Neural cell (in vitro differentiated cells): ENCODE results near the gene NLRC3. TPM values are rescaled to one million over a fixed set of nuclear protein-coding genes. Genes with fewer than 3 reads are reported as not detected.

ENCODE experiments used
- H2AFZ ChIP-seq: fragments of 200-600, 300-800 bp; sonication (generic), shearing (Covaris generic); 2 replicates; pipeline ENCODE4 v1.6.0; 2014; ENCODE audit warnings: low read depth, mild to moderate bottlenecking, antibody characterized with exemption, low read length, moderate library complexity
- H3F3A ChIP-seq: fragments of 200-600 bp; shearing (Covaris generic); 2 replicates; pipeline ENCODE4 v1.6.1; 2016; ENCODE audit warnings: mild to moderate bottlenecking, moderate library complexity, mixed read lengths, antibody characterized with exemption, low read length; ENCODE audit not compliant: insufficient read depth, poor library complexity, severe bottlenecking
- H3K27ac ChIP-seq: fragments of 200-600, 300-800 bp; sonication (generic), shearing (Covaris generic); 2 replicates; pipeline ENCODE4 v1.5.1; 2014; ENCODE audit warnings: mild to moderate bottlenecking, low read length, moderate library complexity
- H3K27me3 ChIP-seq: fragments of 300-800, 200-600 bp; sonication (generic), shearing (Covaris generic); 2 replicates; pipeline ENCODE4 v1.6.0; 2014; ENCODE audit warnings: mild to moderate bottlenecking, low read depth, low read length, moderate library complexity; ENCODE audit not compliant: insufficient read depth
- H3K36me3 ChIP-seq: fragments of 300-800, 200-600 bp; sonication (generic), shearing (Covaris generic); 2 replicates; pipeline ENCODE4 v1.5.1; 2014; ENCODE audit warnings: mild to moderate bottlenecking, antibody characterized with exemption, low read length, moderate library complexity; ENCODE audit not compliant: insufficient read depth
- H3K4me2 ChIP-seq: fragments of 300-800, 200-600 bp; sonication (generic), shearing (Covaris generic); 2 replicates; pipeline ENCODE4 v1.6.0; 2014; ENCODE audit warnings: mild to moderate bottlenecking, low read length
- H3K4me3 ChIP-seq: fragments of 300-800, 200-600 bp; sonication (generic), shearing (Covaris generic); 2 replicates; pipeline ENCODE4 v1.5.1; 2014; ENCODE audit warnings: mild to moderate bottlenecking, low read length, moderate library complexity
- H3K79me2 ChIP-seq: fragments of 200-600 bp; shearing (Covaris generic); replicated peaks from 2 replicates; pipeline ENCODE4 v1.6.0; 2014; ENCODE audit warnings: mild to moderate bottlenecking, low read length, moderate library complexity; ENCODE audit not compliant: insufficient read depth
- H3K9ac ChIP-seq: fragments of 300-800, 200-600 bp; sonication (generic), shearing (Covaris generic); 2 replicates; pipeline ENCODE4 v1.6.1; 2016; ENCODE audit warnings: mild to moderate bottlenecking, low read length, mixed read lengths
- H3K9me2 ChIP-seq: fragments of 200-600 bp; shearing (Covaris generic); 2 replicates; pipeline ENCODE4 v1.6.1; 2016; ENCODE audit warnings: mild to moderate bottlenecking, low read length, mixed read lengths; ENCODE audit not compliant: insufficient read depth
- H3K9me3 ChIP-seq: fragments of 200-600, 300-800 bp; sonication (generic), shearing (Covaris generic); 2 replicates; pipeline ENCODE4 v1.6.1; 2016; ENCODE audit warnings: mild to moderate bottlenecking, mixed run types, low read length, moderate library complexity, mixed read lengths
- H4K20me1 ChIP-seq: fragments of 200-600 bp; shearing (Covaris generic); 2 replicates; pipeline ENCODE4 v1.6.1; 2016; ENCODE audit warnings: mild to moderate bottlenecking, mixed run types; ENCODE audit not compliant: insufficient read depth
- EP300 ChIP-seq: fragments of 450-650 bp; conservative IDR thresholded peaks from 2 replicates; pipeline ENCODE4 v1.6.1; 2014; ENCODE audit warnings: antibody characterized with exemption, mild to moderate bottlenecking, moderate library complexity; ENCODE audit not compliant: poor library complexity, severe bottlenecking
- EZH2 ChIP-seq: fragments of 200-600, 300-800 bp; shearing (Covaris generic), sonication (generic); IDR thresholded peaks from 2 replicates; pipeline ENCODE4 v1.6.1; 2014; ENCODE audit warnings: antibody characterized with exemption, low read length, borderline replicate concordance, mild to moderate bottlenecking; ENCODE audit not compliant: insufficient read depth, poor library complexity, severe bottlenecking
- MXI1 ChIP-seq: fragments of 450-650 bp; conservative IDR thresholded peaks from 2 replicates; pipeline ENCODE4 v1.6.1; 2014; ENCODE audit warnings: antibody characterized with exemption, mild to moderate bottlenecking; ENCODE audit not compliant: poor library complexity, severe bottlenecking
- POLR2AphosphoS5 ChIP-seq: IDR thresholded peaks from 2 replicates; pipeline ENCODE4 v1.6.1; 2012
- RAD21 ChIP-seq: fragments of 450-650 bp; conservative IDR thresholded peaks from 2 replicates; pipeline ENCODE4 v1.6.1; 2014; ENCODE audit warnings: antibody characterized with exemption, mild to moderate bottlenecking, moderate library complexity
- SMC3 ChIP-seq: fragments of 450-650 bp; conservative IDR thresholded peaks from 2 replicates; pipeline ENCODE4 v1.6.1; 2014; ENCODE audit warnings: antibody characterized with exemption, mild to moderate bottlenecking, moderate library complexity; ENCODE audit not compliant: poor library complexity
- TAF1 ChIP-seq: IDR thresholded peaks from 2 replicates; pipeline ENCODE4 v1.6.1; 2012; ENCODE audit warnings: low read depth
- polyA plus RNA-seq: library from polyadenylated mRNA; depleted of rRNA; stranded (reverse); fragments of >200 nt; gene quantifications from 2 replicates; pipeline ENCODE4 v1.2.3, GENCODE V29; 2014
- TF ChIP-seq, protein P1 (sequence below): IDR thresholded peaks from 2 replicates; pipeline ENCODE4 v1.6.1; 2012; ENCODE audit warnings: borderline replicate concordance

Gene NLRC3
- polyA plus RNA-seq, 1 donor from 2014 or later, result 0.57 TPM

DNA sequence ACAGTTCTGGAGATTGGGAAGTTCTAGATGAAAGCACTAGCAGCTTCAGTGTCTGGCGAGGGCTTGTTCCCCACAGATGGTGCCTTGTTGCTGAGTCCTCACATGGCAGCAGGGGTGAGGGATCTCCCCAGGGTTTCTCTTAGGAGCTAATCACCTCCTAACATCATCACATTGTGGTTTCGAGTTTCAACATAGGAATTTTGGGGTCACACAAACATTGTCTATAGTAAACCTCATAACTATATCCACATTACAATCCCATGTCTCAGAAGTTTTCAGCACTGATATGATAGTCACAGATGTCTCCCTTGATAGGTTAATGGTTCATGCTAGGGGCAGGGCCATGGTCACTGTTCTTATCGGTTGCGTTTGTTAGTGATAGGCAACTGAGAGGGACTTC lies 62.6 kb downstream of the NLRC3 start:
- no peak overlapping the region for H3K4me2 ChIP-seq
- no peak overlapping the region for H3K9ac ChIP-seq
- no peak overlapping the region for H3K27ac ChIP-seq
- H3K9me2 ChIP-seq, result no peaks in the 10 kb centered on the region
- H3K27me3 ChIP-seq, result no peaks in the 10 kb centered on the region
- no peak overlapping the region for H3K4me3 ChIP-seq
- H3K9me3 ChIP-seq, result no peaks in the 10 kb centered on the region
- TF ChIP-seq EZH2 (no peak), SMC3 (no peak), EP300 (no peak), TAF1 (no peak), RAD21 (no peak)
- no peaks in the 10 kb centered on the region for H3K79me2 ChIP-seq
- H3K36me3 ChIP-seq, result no peaks in the 10 kb centered on the region
- no peak overlapping the region for H2AFZ ChIP-seq
- no peaks in the 10 kb centered on the region for H4K20me1 ChIP-seq
- no peaks in the 10 kb centered on the region for H3F3A ChIP-seq

DNA sequence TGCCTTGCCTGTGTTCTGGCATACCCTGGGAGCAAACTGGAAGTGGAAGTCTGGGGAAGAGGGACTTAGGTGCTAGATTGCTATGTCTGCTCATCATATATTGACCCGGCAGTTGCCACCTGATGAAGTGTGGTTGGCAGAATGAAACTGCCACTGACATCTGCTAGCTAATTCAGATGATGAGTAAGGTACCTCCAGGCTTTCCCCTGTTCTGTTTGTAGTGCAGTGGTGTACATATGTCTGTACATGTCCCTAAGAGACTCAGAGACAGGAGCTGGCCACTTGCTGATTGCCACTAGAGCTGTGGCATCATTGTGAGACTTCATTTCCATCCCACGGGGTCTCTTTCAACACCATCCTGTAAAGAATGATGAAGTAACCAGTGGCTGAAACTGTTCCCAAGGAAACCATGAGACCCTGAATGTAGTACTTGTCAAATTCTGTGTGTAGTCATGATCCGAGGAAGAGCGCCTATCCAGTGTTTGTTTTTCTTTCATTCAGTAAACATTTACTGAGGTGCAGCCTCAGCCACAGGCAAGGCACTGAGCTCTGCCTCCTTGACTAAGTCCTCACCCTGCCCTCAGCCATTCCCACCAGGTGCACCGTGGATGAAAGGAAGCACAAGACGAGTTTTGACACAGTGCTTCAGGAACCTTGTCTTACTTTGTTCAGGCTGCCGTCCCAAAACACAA lies 63.2 kb downstream of the NLRC3 start:
- H3K9ac ChIP-seq, result no peak overlapping the region

More for the DNA sequence above, 63.2 kb downstream of the NLRC3 start:
- Histone ChIP-seq H3K27ac (no peak overlapping the region), H3K4me3 (no peak overlapping the region), H3F3A (no peaks in the 10 kb centered on the region), H3K36me3 (no peaks in the 10 kb centered on the region), H3K4me2 (no peak overlapping the region), H2AFZ (no peak overlapping the region), H3K9me3 (no peaks in the 10 kb centered on the region), H3K79me2 (no peaks in the 10 kb centered on the region), H3K9me2 (no peaks in the 10 kb centered on the region), H3K27me3 (no peaks in the 10 kb centered on the region), H4K20me1 (no peaks in the 10 kb centered on the region)
- TF ChIP-seq MXI1 (no peak), POLR2AphosphoS5 (no peak), SMC3 (no peak), TAF1 (no peak), RAD21 (no peak), EP300 (no peak), EZH2 (no peak)
- TF ChIP-seq, protein P1, sequence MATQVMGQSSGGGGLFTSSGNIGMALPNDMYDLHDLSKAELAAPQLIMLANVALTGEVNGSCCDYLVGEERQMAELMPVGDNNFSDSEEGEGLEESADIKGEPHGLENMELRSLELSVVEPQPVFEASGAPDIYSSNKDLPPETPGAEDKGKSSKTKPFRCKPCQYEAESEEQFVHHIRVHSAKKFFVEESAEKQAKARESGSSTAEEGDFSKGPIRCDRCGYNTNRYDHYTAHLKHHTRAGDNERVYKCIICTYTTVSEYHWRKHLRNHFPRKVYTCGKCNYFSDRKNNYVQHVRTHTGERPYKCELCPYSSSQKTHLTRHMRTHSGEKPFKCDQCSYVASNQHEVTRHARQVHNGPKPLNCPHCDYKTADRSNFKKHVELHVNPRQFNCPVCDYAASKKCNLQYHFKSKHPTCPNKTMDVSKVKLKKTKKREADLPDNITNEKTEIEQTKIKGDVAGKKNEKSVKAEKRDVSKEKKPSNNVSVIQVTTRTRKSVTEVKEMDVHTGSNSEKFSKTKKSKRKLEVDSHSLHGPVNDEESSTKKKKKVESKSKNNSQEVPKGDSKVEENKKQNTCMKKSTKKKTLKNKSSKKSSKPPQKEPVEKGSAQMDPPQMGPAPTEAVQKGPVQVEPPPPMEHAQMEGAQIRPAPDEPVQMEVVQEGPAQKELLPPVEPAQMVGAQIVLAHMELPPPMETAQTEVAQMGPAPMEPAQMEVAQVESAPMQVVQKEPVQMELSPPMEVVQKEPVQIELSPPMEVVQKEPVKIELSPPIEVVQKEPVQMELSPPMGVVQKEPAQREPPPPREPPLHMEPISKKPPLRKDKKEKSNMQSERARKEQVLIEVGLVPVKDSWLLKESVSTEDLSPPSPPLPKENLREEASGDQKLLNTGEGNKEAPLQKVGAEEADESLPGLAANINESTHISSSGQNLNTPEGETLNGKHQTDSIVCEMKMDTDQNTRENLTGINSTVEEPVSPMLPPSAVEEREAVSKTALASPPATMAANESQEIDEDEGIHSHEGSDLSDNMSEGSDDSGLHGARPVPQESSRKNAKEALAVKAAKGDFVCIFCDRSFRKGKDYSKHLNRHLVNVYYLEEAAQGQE, result no peak
